Trophoblast cell (in vitro differentiated cells and primary cell): ENCODE results near the gene PRPS1.

Experiments used
- DNase-seq, 2 donors: peaks; one replicate each; pipeline ENCODE4 v3.0.0-alpha.2; 2016
- H2AFZ ChIP-seq: 2 replicates; pipeline ENCODE4 v1.6.1; 2013; ENCODE audit warnings: low read length, moderate library complexity, mild to moderate bottlenecking; ENCODE audit not compliant: insufficient read depth, poor library complexity
- H2AK5ac ChIP-seq: 2 replicates; pipeline ENCODE4 v1.6.1; 2013; ENCODE audit warnings: mild to moderate bottlenecking, low read length
- H2BK120ac ChIP-seq: 2 replicates; pipeline ENCODE4 v1.6.1; 2013; ENCODE audit warnings: low read length, mild to moderate bottlenecking, moderate library complexity; ENCODE audit not compliant: insufficient read depth, poor library complexity
- H2BK12ac ChIP-seq: 2 replicates; pipeline ENCODE4 v1.6.1; 2013; ENCODE audit warnings: mild to moderate bottlenecking, low read length, moderate library complexity
- H2BK5ac ChIP-seq: 2 replicates; pipeline ENCODE4 v1.6.1; 2013; ENCODE audit warnings: low read length, low read depth, moderate library complexity, mild to moderate bottlenecking; ENCODE audit not compliant: poor library complexity
- H3K14ac ChIP-seq: 2 replicates; pipeline ENCODE4 v1.6.1; 2013; ENCODE audit warnings: mild to moderate bottlenecking, low read length
- H3K18ac ChIP-seq: 2 replicates; pipeline ENCODE4 v1.6.1; 2013; ENCODE audit warnings: mild to moderate bottlenecking, low read length
- H3K23ac ChIP-seq: 2 replicates; pipeline ENCODE4 v1.6.1; 2013; ENCODE audit warnings: low read length
- H3K27ac ChIP-seq: 2 replicates; pipeline ENCODE4 v1.5.1; 2013; ENCODE audit warnings: low read depth, mild to moderate bottlenecking, inconsistent platforms, low read length, moderate library complexity
- H3K27me3 ChIP-seq: 2 replicates; pipeline ENCODE4 v1.6.1; 2013; ENCODE audit warnings: inconsistent platforms, mild to moderate bottlenecking, low read length, moderate library complexity; ENCODE audit not compliant: insufficient read depth
- H3K36me3 ChIP-seq, 2 experiments: 1 replicate in 1 of 2; 2 replicates in 1 of 2; pipeline ENCODE4 v1.6.1; 2013; ENCODE audit warnings: low read length in 2 of 2, mild to moderate bottlenecking in 2 of 2, moderate library complexity in 1 of 2; ENCODE audit not compliant: insufficient read depth in 2 of 2, control insufficient read depth in 1 of 2
- H3K4ac ChIP-seq: 2 replicates; pipeline ENCODE4 v1.6.1; 2013; ENCODE audit warnings: low read depth, mild to moderate bottlenecking, low read length, moderate library complexity
- H3K4me1 ChIP-seq, 2 experiments: 1 replicate in 1 of 2; 2 replicates in 1 of 2; pipeline ENCODE4 v1.6.1; 2013; ENCODE audit warnings: low read length in 2 of 2, mild to moderate bottlenecking in 2 of 2, moderate library complexity in 1 of 2; ENCODE audit not compliant: insufficient read depth in 2 of 2, control insufficient read depth in 1 of 2
- H3K4me2 ChIP-seq: 2 replicates; pipeline ENCODE4 v1.6.1; 2013; ENCODE audit warnings: inconsistent platforms, mild to moderate bottlenecking, low read length, moderate library complexity
- H3K4me3 ChIP-seq: 2 replicates; pipeline ENCODE4 v1.5.1; 2013; ENCODE audit warnings: mild to moderate bottlenecking, low read depth, low read length, inconsistent platforms
- H3K79me1 ChIP-seq: one replicate; pipeline ENCODE4 v1.6.1; 2013; ENCODE audit warnings: low read length
- H3K79me2 ChIP-seq: 2 replicates; pipeline ENCODE4 v1.6.1; 2013; ENCODE audit warnings: low read length, mild to moderate bottlenecking; ENCODE audit not compliant: control insufficient read depth, insufficient read depth, poor library complexity
- H3K9ac ChIP-seq: 2 replicates; pipeline ENCODE4 v1.6.1; 2013; ENCODE audit warnings: mild to moderate bottlenecking, low read length
- H3K9me3 ChIP-seq: 2 replicates; pipeline ENCODE4 v1.6.1; 2013; ENCODE audit warnings: low read depth, mild to moderate bottlenecking, control low read depth, inconsistent platforms, low read length; ENCODE audit not compliant: insufficient read depth
- H4K12ac ChIP-seq: 2 replicates; pipeline ENCODE4 v1.6.1; 2013; ENCODE audit warnings: low read depth, mild to moderate bottlenecking, low read length, moderate library complexity
- H4K8ac ChIP-seq: 2 replicates; pipeline ENCODE4 v1.6.1; 2013; ENCODE audit warnings: low read depth, mild to moderate bottlenecking, low read length, moderate library complexity
- H4K91ac ChIP-seq: one replicate; pipeline ENCODE4 v1.6.1; 2013; ENCODE audit warnings: low read depth, mild to moderate bottlenecking, low read length, moderate library complexity
- WGBS: extraction: QIAGEN DNeasy Blood & Tissue Kit; methylation state at CpG from one replicate; pipeline ENCODE4 v1.1.7; 2013; ENCODE audit warnings: missing lambda C conversion rate; ENCODE audit not compliant: insufficient read length, insufficient coverage; ENCODE audit errors: extremely low coverage; 5-methylcytosine and 5-hydroxymethylcytosine counted together

PRPS1 gene

DNA sequence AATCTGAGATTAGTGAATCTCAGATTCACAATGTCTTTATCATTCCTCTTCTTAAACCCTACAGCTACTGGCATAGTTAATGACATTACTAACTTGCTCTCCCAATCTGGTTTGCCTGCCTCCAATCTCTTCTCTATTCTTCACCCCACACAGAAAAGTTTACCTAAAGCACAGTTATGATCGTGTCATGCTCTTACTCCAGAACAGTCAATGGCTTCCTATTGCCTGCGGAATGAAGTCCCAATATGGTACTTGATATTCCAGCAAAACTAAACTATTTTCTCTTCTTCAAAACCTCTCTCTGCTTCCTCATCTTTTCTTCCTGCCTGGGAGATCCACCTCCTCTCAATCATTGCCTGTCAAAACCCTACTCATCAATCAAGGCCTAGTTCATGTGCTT lies 3.4 kb upstream of the PRPS1 start:
- WGBS, result no CpG with 5 or more reads among the region's 2 CpGs

DNA sequence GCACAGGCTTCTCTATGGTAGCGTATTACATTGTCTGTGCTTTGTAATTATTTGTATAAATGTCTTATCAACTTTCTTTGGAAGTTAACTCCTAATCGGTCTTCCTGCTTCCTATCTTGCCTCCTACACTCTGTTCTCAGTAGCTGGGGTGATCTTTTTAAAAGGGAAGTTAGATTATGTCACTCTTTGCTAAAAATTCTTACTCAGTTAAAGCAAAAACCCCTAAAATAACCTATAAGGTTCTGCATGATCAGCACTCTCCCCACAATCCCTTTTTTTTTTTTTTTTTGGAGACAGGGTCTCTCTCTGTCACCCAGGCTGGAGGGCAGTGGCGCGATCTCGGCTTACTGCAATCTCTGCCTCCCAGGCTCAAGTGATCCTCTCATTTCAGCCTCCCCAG lies 2.6 kb upstream of the PRPS1 start:
- no peaks in the 10 kb centered on the region for H3K79me2 ChIP-seq
- no peak overlapping the region for H3K27ac ChIP-seq
- H3K79me1 ChIP-seq, result no peaks in the 10 kb centered on the region
- no peaks in the 10 kb centered on the region for H3K27me3 ChIP-seq
- H2BK120ac ChIP-seq, result no peak overlapping the region
- H3K4me1 ChIP-seq, result no peaks in the 10 kb centered on the region
- H3K23ac ChIP-seq, result no peak overlapping the region
- H3K9me3 ChIP-seq, result no peaks in the 10 kb centered on the region
- H4K12ac ChIP-seq, result no peak overlapping the region
- H2BK5ac ChIP-seq, result no peak overlapping the region
- H2AK5ac ChIP-seq, result no peak overlapping the region
- no peak overlapping the region for H2BK12ac ChIP-seq
- H3K4me3 ChIP-seq, result no peak overlapping the region
- H3K18ac ChIP-seq, result no peak overlapping the region
- no peak overlapping the region for H3K9ac ChIP-seq
- H4K8ac ChIP-seq, result no peak overlapping the region
- no peak overlapping the region for H3K14ac ChIP-seq
- no peak overlapping the region for H3K4ac ChIP-seq
- H3K36me3 ChIP-seq, result no peaks in the 10 kb centered on the region
- H2AFZ ChIP-seq, result no peak overlapping the region
- no CpG with 5 or more reads among the region's 5 CpGs for WGBS
- no peak for DNase-seq
- H3K4me2 ChIP-seq, result no peak overlapping the region
- H4K91ac ChIP-seq, result no peak overlapping the region

More for the DNA sequence above, 3.4 kb upstream of the PRPS1 start:
- no peaks in the 10 kb centered on the region for H3K79me2 ChIP-seq
- no peak overlapping the region for H3K27ac ChIP-seq
- no peaks in the 10 kb centered on the region for H3K79me1 ChIP-seq
- no peak overlapping the region for H3K14ac ChIP-seq
- H2BK12ac ChIP-seq, result no peak overlapping the region
- H3K4ac ChIP-seq, result no peak overlapping the region
- no peak overlapping the region for H3K18ac ChIP-seq
- H3K9me3 ChIP-seq, result no peaks in the 10 kb centered on the region
- no peak overlapping the region for H3K23ac ChIP-seq
- no peak overlapping the region for H2AK5ac ChIP-seq
- H3K36me3 ChIP-seq, result no peaks in the 10 kb centered on the region
- H2BK120ac ChIP-seq, result no peak overlapping the region
- H2BK5ac ChIP-seq, result no peak overlapping the region
- no peak for DNase-seq
- no peak overlapping the region for H4K91ac ChIP-seq
- no peaks in the 10 kb centered on the region for H3K4me1 ChIP-seq
- H3K4me2 ChIP-seq, result no peak overlapping the region
- H4K8ac ChIP-seq, result no peak overlapping the region
- no peak overlapping the region for H4K12ac ChIP-seq
- no peak overlapping the region for H3K9ac ChIP-seq
- no peaks in the 10 kb centered on the region for H3K27me3 ChIP-seq
- H2AFZ ChIP-seq, result no peak overlapping the region
- H3K4me3 ChIP-seq, result no peak overlapping the region

- no peak overlapping the region for H4K8ac ChIP-seq
Measured at GRCh38 chrX:107626481-107626880, 1.8 kb upstream of the PRPS1 start.

DNA sequence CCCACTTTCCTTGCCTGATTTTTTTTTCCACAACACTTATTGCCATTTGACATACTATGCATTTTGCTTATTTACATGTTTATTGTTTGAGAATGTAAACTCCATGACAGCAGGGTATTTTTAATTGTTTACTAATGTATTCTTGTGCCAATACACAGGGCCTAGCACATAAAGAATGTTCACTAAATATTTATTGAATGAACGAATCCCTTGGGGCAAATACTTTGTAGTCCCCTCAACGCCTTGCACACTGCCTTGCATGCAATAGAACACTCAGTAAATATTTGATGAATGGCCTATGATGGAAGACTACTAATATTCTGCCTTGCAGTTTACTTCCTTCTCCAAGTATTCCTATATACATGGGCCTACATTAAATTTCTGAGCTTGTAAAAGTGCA lies 1.4 kb upstream of the PRPS1 start:
- WGBS, result no CpG with 5 or more reads among the region's 2 CpGs
- H3K9me3 ChIP-seq, result no peaks in the 10 kb centered on the region
- H3K9ac ChIP-seq, result no peak overlapping the region
- H2AK5ac ChIP-seq, result no peak overlapping the region
- no peaks in the 10 kb centered on the region for H3K79me2 ChIP-seq
- H4K8ac ChIP-seq, result no peak overlapping the region
- peak in 1 of 2 donors; percentile 27 for DNase-seq
- no peak overlapping the region for H3K14ac ChIP-seq
- no peak overlapping the region for H3K23ac ChIP-seq
- H3K36me3 ChIP-seq, result no peaks in the 10 kb centered on the region
- H2BK120ac ChIP-seq, result no peak overlapping the region
- H2BK5ac ChIP-seq, result no peak overlapping the region
- no peaks in the 10 kb centered on the region for H3K4me1 ChIP-seq
- no peak overlapping the region for H4K91ac ChIP-seq
- H2AFZ ChIP-seq, result no peak overlapping the region
- no peak overlapping the region for H4K12ac ChIP-seq
- no peak overlapping the region for H3K4me2 ChIP-seq
- H3K4ac ChIP-seq, result no peak overlapping the region
- H2BK12ac ChIP-seq, result no peak overlapping the region
- H3K18ac ChIP-seq, result no peak overlapping the region
- no peaks in the 10 kb centered on the region for H3K27me3 ChIP-seq
- H3K27ac ChIP-seq, result no peak overlapping the region
- no peaks in the 10 kb centered on the region for H3K79me1 ChIP-seq
- H3K4me3 ChIP-seq, result no peak overlapping the region

More at GRCh38 chrX:107626481-107626880, 1.8 kb upstream of the PRPS1 start:
- H3K4me2 ChIP-seq, result no peak overlapping the region
- H2BK12ac ChIP-seq, result no peak overlapping the region
- no peak overlapping the region for H2BK5ac ChIP-seq
- H3K4me1 ChIP-seq, result no peaks in the 10 kb centered on the region
- H3K27me3 ChIP-seq, result no peaks in the 10 kb centered on the region
- no peaks in the 10 kb centered on the region for H3K79me2 ChIP-seq
- H3K14ac ChIP-seq, result no peak overlapping the region
- H3K4ac ChIP-seq, result no peak overlapping the region
- H3K18ac ChIP-seq, result no peak overlapping the region
- H3K4me3 ChIP-seq, result no peak overlapping the region
- H2AK5ac ChIP-seq, result no peak overlapping the region
- H3K79me1 ChIP-seq, result no peaks in the 10 kb centered on the region
- H2BK120ac ChIP-seq, result no peak overlapping the region
- no peaks in the 10 kb centered on the region for H3K36me3 ChIP-seq
- no peak overlapping the region for H3K23ac ChIP-seq
- no CpG with 5 or more reads among the region's 12 CpGs for WGBS
- H4K91ac ChIP-seq, result no peak overlapping the region
- no peak overlapping the region for H2AFZ ChIP-seq
- H4K12ac ChIP-seq, result no peak overlapping the region
- H3K27ac ChIP-seq, result no peak overlapping the region
- no peak overlapping the region for H3K9ac ChIP-seq
- DNase-seq, result peak; percentile 8 to 75
- H3K9me3 ChIP-seq, result no peaks in the 10 kb centered on the region
